Retinal pigment epithelial cell (primary cell): ENCODE results near the gene FGF14.

Source experiments
- DNase-seq: peaks from one replicate; pipeline ENCODE4 v3.0.0-alpha.2; 2010; ENCODE audit warnings: low read depth
- H3K4me3 ChIP-seq: 2 replicates; pipeline ENCODE4 v1.5.1; 2011; ENCODE audit warnings: mild to moderate bottlenecking, low read length, control low read depth, moderate library complexity
- TF ChIP-seq, protein P1 (sequence below): conservative IDR thresholded peaks from 2 replicates; pipeline ENCODE4 v1.5.1; 2011; ENCODE audit warnings: low read depth, low read length, control low read depth, inconsistent platforms

Gene FGF14

DNA sequence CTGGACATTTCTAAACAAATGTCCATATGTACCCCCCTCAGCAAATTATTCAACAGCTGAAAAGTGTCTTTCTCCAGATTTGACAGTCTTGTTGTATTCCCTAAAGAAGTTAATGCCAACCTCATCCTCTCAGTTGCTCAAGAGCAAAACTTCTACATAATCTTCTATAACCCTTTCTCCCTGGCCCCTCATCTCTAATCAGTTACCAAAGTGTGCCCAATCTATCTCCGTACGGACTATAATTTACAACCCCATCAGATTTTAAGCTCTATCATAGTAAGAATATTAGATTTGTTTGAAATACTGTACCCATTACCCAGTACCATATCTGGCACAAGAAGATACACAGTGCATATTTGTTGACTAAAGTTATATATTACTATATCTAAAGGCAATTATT is 101.5 kb downstream of the FGF14 start:
- no peak for DNase-seq
- TF ChIP-seq, protein P1, sequence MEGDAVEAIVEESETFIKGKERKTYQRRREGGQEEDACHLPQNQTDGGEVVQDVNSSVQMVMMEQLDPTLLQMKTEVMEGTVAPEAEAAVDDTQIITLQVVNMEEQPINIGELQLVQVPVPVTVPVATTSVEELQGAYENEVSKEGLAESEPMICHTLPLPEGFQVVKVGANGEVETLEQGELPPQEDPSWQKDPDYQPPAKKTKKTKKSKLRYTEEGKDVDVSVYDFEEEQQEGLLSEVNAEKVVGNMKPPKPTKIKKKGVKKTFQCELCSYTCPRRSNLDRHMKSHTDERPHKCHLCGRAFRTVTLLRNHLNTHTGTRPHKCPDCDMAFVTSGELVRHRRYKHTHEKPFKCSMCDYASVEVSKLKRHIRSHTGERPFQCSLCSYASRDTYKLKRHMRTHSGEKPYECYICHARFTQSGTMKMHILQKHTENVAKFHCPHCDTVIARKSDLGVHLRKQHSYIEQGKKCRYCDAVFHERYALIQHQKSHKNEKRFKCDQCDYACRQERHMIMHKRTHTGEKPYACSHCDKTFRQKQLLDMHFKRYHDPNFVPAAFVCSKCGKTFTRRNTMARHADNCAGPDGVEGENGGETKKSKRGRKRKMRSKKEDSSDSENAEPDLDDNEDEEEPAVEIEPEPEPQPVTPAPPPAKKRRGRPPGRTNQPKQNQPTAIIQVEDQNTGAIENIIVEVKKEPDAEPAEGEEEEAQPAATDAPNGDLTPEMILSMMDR, result no peak
- no peak overlapping the region for H3K4me3 ChIP-seq

DNA sequence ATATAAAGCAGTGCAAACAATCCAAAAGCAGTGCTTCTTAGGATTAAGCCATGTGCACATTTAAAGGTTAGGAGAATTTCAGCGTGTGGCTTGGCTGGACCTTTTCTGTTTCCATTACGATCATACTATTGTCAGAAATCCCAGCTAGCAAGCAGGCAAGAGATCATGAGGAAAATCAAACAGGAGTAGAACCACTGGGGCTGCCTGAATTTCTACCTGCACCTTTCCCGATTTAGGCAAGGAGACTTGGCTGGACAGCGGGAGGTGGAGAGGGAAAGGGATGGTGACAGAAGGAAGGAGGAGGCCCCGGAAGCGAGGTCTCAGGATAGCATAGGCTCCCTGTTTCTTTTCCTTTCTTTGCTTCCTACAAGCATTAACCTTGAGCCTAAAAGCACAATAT is 102.5 kb downstream of the FGF14 start:
- H3K4me3 ChIP-seq, result no peak overlapping the region
- TF ChIP-seq, protein P1, result no peak
- DNase-seq, result no peak

DNA sequence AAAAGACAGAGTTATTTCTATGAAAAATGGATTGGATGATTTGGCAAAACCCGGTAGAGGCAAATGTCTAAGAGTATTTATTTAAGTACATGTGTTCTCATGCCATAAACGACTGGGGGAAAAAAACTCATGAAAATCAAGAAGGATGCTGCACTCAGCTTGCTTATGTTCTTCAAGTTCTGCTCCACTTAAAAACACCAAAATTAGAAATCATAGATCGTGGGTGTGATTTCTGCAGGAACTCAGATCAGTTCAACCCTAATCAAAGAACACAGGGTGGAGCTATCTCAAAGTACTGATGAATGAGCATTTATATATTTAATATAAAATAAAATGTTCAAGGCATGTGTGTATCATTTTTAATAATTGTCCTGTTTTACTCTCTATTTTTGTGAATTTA is 103.8 kb downstream of the FGF14 start:
- H3K4me3 ChIP-seq, result no peak overlapping the region
- TF ChIP-seq, protein P1, result no peak
- DNase-seq, result no peak

DNA sequence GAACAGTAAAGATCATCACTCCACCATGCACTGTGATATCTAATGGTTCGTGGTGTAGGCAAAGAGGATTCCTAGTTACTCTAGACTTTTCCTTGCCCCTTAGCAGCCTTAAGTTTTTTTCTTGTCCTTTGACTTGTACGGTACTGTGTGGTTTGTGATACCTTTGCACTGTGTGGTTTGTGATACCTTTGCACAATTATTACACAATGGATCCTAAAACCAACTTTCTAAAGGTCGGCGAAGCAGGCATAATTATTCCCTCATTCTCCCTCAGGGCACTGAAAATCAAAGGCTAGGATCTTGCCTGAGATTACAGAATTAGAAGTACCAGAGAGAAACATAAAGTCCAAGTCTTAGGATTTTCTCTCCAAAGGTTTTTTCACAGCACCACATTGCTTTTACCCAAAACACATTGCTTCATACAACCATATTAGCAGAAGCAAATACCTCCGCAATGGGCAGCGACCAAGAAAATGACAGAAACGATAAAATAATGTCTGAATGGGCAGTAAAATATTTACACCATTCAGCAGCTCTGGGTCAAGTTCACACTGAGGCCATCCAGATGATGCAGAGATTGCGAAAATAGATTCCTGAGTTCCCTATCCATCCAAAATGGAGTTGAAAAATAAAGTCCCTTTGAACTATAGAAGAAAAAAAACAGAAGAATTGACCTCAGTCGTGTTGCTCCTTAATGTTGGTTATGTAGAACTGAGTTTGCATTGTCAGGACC is 106.4 kb downstream of the FGF14 start:
- no peak for DNase-seq
- no peak overlapping the region for H3K4me3 ChIP-seq
- TF ChIP-seq, protein P1, result no peak

DNA sequence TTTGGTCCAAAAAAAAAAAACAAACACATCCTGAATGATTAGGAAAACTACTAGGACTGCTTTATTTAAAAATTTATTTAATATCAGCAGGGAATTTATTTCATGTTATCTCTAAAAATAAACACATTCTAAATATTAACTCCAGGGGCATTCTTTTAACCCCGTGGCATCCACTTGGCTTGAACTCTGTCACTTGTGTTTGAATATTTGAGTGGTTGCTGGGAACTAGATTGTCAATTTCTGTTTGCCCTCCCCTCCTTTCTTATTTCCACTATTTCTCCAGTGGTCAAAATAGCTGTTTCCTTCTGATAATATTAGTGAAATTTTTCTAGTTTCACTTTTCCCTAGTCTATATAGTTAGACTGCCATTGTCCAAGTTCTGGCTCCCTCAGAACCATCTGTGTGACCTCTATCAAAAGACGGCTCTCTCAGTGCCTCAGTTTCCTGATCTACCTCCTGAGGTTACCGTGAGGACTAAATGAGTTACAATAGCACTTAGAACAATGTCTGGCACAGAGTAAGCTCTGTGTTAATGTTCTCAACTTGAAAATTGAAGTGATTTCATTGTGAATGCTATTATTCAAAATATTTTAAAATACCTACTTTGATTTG is 107.3 kb downstream of the FGF14 start:
- no peak for DNase-seq
- TF ChIP-seq, protein P1, result no peak
- no peak overlapping the region for H3K4me3 ChIP-seq

DNA sequence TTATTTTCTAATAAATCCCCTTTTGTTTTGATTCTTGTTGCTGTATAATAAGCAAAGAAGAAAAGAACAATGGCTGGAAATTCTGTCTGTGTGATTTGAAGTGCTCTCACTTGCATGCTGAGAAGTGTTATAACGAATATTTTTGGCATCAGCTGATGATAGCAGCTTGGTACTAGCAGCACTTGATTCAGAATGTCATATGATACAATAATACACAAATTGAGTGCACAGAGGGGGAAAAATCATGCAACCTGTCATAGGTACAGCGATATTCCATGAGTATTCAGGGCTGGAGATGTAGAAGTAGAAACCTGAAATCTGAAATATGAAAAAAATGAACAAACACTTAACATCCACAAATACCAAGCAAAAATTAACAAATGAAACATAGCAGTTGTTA is 108.1 kb downstream of the FGF14 start:
- DNase-seq, result no peak
- TF ChIP-seq, protein P1, result no peak

DNA sequence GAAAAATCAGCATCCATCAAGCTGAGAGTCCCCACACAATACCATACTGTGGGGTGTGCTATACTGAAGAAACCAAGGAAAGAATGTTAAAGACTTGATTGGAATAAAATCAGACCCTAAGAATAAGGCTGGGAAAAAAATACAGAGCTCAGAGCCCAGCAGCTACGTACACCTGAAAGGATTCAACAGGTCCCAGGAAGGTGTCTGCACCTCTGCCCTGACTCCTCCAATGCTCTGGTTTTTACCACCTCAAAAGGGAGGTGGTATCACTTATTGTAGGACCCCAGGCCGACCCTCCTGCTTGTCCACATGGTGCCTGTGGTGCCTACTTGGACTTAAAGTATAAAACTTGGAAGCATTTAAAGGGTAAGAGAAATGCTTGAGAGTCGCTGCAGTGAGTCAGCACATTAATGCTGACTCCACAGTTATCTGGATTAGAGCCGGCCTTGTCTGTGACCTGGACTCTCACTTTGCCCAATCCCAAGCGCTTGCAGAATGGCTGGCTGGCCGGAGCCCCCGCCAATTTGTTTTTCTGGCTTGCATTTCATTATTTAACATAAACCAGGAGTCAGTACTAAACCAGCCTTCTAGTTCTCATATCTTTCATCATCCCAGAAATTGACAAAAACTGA is 110.1 kb downstream of the FGF14 start:
- peak; percentile 66 for DNase-seq
- no peak overlapping the region for H3K4me3 ChIP-seq
- TF ChIP-seq, protein P1, result no peak

More for the DNA sequence above, 108.1 kb downstream of the FGF14 start:
- no peak overlapping the region for H3K4me3 ChIP-seq
